Keratinocyte (primary cell): ENCODE data around the gene CENPF. TPM values are rescaled to one million over a fixed set of nuclear protein-coding genes. Genes with fewer than 3 reads are reported as not detected.

Experiments used
- DNase-seq: peaks from one replicate; pipeline ENCODE4 v3.0.0-alpha.2; 2011; ENCODE audit warnings: low read depth, missing footprints, low spot score
- FAIRE-seq: peaks from 2 replicates; lab custom pipeline; 2011; peaks lifted over from hg19 to GRCh38; lab: Jason Lieb, UNC
- H2AFZ ChIP-seq: 2 replicates; pipeline ENCODE4 v1.6.0; 2012; ENCODE audit warnings: low read length, control low read depth, inconsistent platforms; ENCODE audit not compliant: control insufficient read depth
- H3K27ac ChIP-seq: 2 replicates; pipeline ENCODE4 v1.5.1; 2011; ENCODE audit warnings: low read length; ENCODE audit not compliant: control insufficient read depth, insufficient read depth
- H3K27me3 ChIP-seq: 3 replicates; pipeline ENCODE4 v1.6.0; 2011; ENCODE audit warnings: low read length; ENCODE audit not compliant: control insufficient read depth, insufficient read depth; ENCODE audit errors: extremely low read depth
- H3K36me3 ChIP-seq, 2 experiments: 2 replicates in 1 of 2; 3 replicates in 1 of 2; pipeline ENCODE4 v1.5.1; 2011; ENCODE audit warnings: low read length in 2 of 2, mild to moderate bottlenecking in 1 of 2; ENCODE audit not compliant: control insufficient read depth in 2 of 2, insufficient read depth in 2 of 2; ENCODE audit errors: extremely low read depth in 1 of 2
- H3K4me1 ChIP-seq: 3 replicates; pipeline ENCODE4 v1.5.1; 2011; ENCODE audit warnings: low read length; ENCODE audit not compliant: control insufficient read depth, insufficient read depth; ENCODE audit errors: extremely low read depth
- H3K4me2 ChIP-seq: 3 replicates; pipeline ENCODE4 v1.6.0; 2011; ENCODE audit warnings: low read depth, low read length; ENCODE audit not compliant: control insufficient read depth, insufficient read depth; ENCODE audit errors: extremely low read depth
- H3K4me3 ChIP-seq, 3 experiments: fragments of 200-600 bp in 1 of 3; sonication (generic) in 1 of 3; 2 replicates in 2 of 3; 3 replicates in 1 of 3; pipeline ENCODE4 v1.5.1; 2011 to 2016; ENCODE audit warnings: low read length in 3 of 3, mild to moderate bottlenecking in 3 of 3, control low read depth in 2 of 3, inconsistent platforms in 1 of 3, low read depth in 1 of 3, mixed read lengths in 1 of 3, mixed run types in 1 of 3, moderate library complexity in 1 of 3; ENCODE audit not compliant: control insufficient read depth in 2 of 3, insufficient read depth in 2 of 3; ENCODE audit errors: extremely low read depth in 1 of 3
- H3K79me2 ChIP-seq: 2 replicates; pipeline ENCODE4 v1.6.0; 2012; ENCODE audit warnings: low read length; ENCODE audit not compliant: control insufficient read depth, insufficient read depth
- H3K9ac ChIP-seq: 3 replicates; pipeline ENCODE4 v1.6.0; 2011; ENCODE audit warnings: low read length; ENCODE audit not compliant: control insufficient read depth, insufficient read depth; ENCODE audit errors: extremely low read depth
- H3K9me1 ChIP-seq: 3 replicates; pipeline ENCODE4 v1.6.0; 2011; ENCODE audit warnings: low read length; ENCODE audit not compliant: control insufficient read depth, insufficient read depth; ENCODE audit errors: extremely low read depth
- H3K9me3 ChIP-seq: 2 replicates; pipeline ENCODE4 v1.5.1; 2012; ENCODE audit warnings: low read depth, low read length; ENCODE audit not compliant: control insufficient read depth
- H4K20me1 ChIP-seq: 3 replicates; pipeline ENCODE4 v1.6.0; 2011; ENCODE audit warnings: low read length; ENCODE audit not compliant: control insufficient read depth, insufficient read depth; ENCODE audit errors: extremely low read depth
- CTCF ChIP-seq, 3 experiments: IDR thresholded peaks in 1 of 3; conservative IDR thresholded peaks in 1 of 3; optimal IDR thresholded peaks in 1 of 3; 2 replicates in 2 of 3; 3 replicates in 1 of 3; pipeline versions ENCODE3 to v1.5.1; 2011; ENCODE audit warnings: low read length in 3 of 3, mild to moderate bottlenecking in 3 of 3, moderate library complexity in 2 of 3, control low read depth in 1 of 3, inconsistent platforms in 1 of 3; ENCODE audit not compliant: insufficient read depth in 2 of 3; ENCODE audit errors: extremely low read depth in 1 of 3
- EZH2 ChIP-seq: IDR thresholded peaks from one replicate; pipeline ENCODE4 v1.6.1; 2012; ENCODE audit warnings: inconsistent platforms, mild to moderate bottlenecking, low read length, moderate library complexity
- dilution Hi-C: fragments of 300-500 bp; cut with MboI; formaldehyde crosslinking; loops from one replicate; pipeline ENCODE4 v1.7.0; 2020; ENCODE audit warnings: low sequenced_read_pairs; ENCODE audit not compliant: extremely low pct_ligation_motif_present
- polyA plus RNA-seq, 5 experiments: library from polyadenylated mRNA; depleted of rRNA in 3 of 5; stranded (reverse) in 3 of 5; stranded (forward) in 1 of 5; unstranded in 1 of 5; fragments of >200 nt; gene quantifications; 1 replicate in 1 of 5; 2 replicates in 3 of 5; 3 replicates in 1 of 5; pipeline versions ENCODE4 v1.2.1 to v1.2.3, GENCODE V29; 2011 to 2012; ENCODE audit warnings: missing spikeins in 2 of 5, low read depth in 1 of 5, low replicate concordance in 1 of 5

CENPF gene
- polyA plus RNA-seq, 1 donor (not counting 4 experiments of a cell fraction or from before 2014, with no cell fraction given): 14.4 TPM

GRCh38 chr1:214582289-214582891 lies 20.6 kb upstream of the CENPF start:
- H3K4me3 ChIP-seq: peak overlapping the region in 1 of 3 experiments; percentile 2
- H3K79me2 ChIP-seq: no peaks in the 10 kb centered on the region
- dilution Hi-C loops: no loop called here
- H3K27ac ChIP-seq: peak overlapping the region; percentile 58
- no peaks in the 10 kb centered on the region for H3K9me1 ChIP-seq
- H3K36me3 ChIP-seq: no peaks in the 10 kb centered on the region
- peak overlapping the region; percentile 20 for H3K9ac ChIP-seq
- peak overlapping the region; percentile 64 for H3K4me2 ChIP-seq
- H3K27me3 ChIP-seq: no peaks in the 10 kb centered on the region
- no peak for DNase-seq
- no peak overlapping the region for H2AFZ ChIP-seq
- no peaks in the 10 kb centered on the region for H3K9me3 ChIP-seq
- H3K4me1 ChIP-seq: peaks cover 32% of the 10 kb centered on the region
- FAIRE-seq: peak; percentile 26
- TF ChIP-seq EZH2 (no peak), CTCF (optimal IDR thresholded peaks at IDR 0.05 in 1 of 3, IDR thresholded peaks at IDR 0.05 in 1 of 3, conservative IDR thresholded peaks at IDR 0.05 in 1 of 3; ENCODE audit: extremely low read depth in 1 of 3, insufficient read depth in 2 of 3, low read length in 3 of 3) (no peak)
- H4K20me1 ChIP-seq: no peaks in the 10 kb centered on the region

GRCh38 chr1:214583113-214583512 lies 19.9 kb upstream of the CENPF start:
- no peaks in the 10 kb centered on the region for H3K27me3 ChIP-seq
- peak overlapping the region; percentile 38 for H3K4me2 ChIP-seq
- dilution Hi-C loops: no loop called here
- H2AFZ ChIP-seq: peak overlapping the region; percentile 55
- no peaks in the 10 kb centered on the region for H3K36me3 ChIP-seq
- no peaks in the 10 kb centered on the region for H4K20me1 ChIP-seq
- no peaks in the 10 kb centered on the region for H3K9me3 ChIP-seq
- DNase-seq: no peak
- no peak overlapping the region for H3K27ac ChIP-seq
- H3K4me1 ChIP-seq: peaks cover 32% of the 10 kb centered on the region
- no peaks in the 10 kb centered on the region for H3K79me2 ChIP-seq
- no peaks in the 10 kb centered on the region for H3K9me1 ChIP-seq
- TF ChIP-seq CTCF (optimal IDR thresholded peaks at IDR 0.05 in 1 of 3, IDR thresholded peaks at IDR 0.05 in 1 of 3, conservative IDR thresholded peaks at IDR 0.05 in 1 of 3; ENCODE audit: extremely low read depth in 1 of 3, insufficient read depth in 2 of 3, low read length in 3 of 3) (no peak), EZH2 (no peak)
- H3K9ac ChIP-seq: peak overlapping the region; percentile 29
- no peak overlapping the region for H3K4me3 ChIP-seq
- FAIRE-seq: no peak
